A549 (cell line): ENCODE measurements around the gene THBS3. TPM values are rescaled to one million over a fixed set of nuclear protein-coding genes. Genes with fewer than 3 reads are reported as not detected.
"Not testable (repeated sequence)": the region's sequence is repeated elsewhere in the genome, so short reads cannot be mapped to it uniquely, and the experiment has no call there.

Source experiments
- ATAC-seq, 2 experiments: fragments of 200-7000 bp in 1 of 2; fragments of >200 bp in 1 of 2; cut with Nextera tagmentation in 1 of 2; cut with Tn5 transposase in 1 of 2; 3 replicates each; pipeline versions ENCODE4 v1.8.0 to v1.9.1; 2018 to 2020; ENCODE audit warnings: mild to moderate bottlenecking in 1 of 2, moderate library complexity in 1 of 2
- CTCF ChIA-PET: fragments of 300-600 bp; sonication (Branson Sonifier 250); formaldehyde crosslinking; extraction: SDS; loops from one replicate; lab custom pipeline; 2021; ENCODE audit warnings: antibody characterized with exemption, inconsistent platforms; lab: Yijun Ruan, JAX
- POLR2A ChIA-PET: fragments of 350-600 bp; formaldehyde crosslinking; extraction: SDS; loops from one replicate; lab custom pipeline; 2021; ENCODE audit warnings: antibody characterized with exemption, inconsistent platforms; lab: Yijun Ruan, JAX
- DNase-seq, 2 experiments: peaks; one replicate each; pipeline versions ENCODE4 v3.0.0 to v3.0.0-alpha.2; 2011 to 2016; ENCODE audit warnings: low read depth in 1 of 2, low spot score in 1 of 2
- FAIRE-seq: peaks from 2 replicates; lab custom pipeline; 2011; peaks lifted over from hg19 to GRCh38; lab: Jason Lieb, UNC
- H3K27ac ChIP-seq, 2 experiments: fragments of >200 bp; sonication (Bioruptor Twin); formaldehyde crosslinking; 3 replicates each; pipeline ENCODE4 v1.5.1; 2016 to 2017
- H3K4me1 ChIP-seq: fragments of >200 bp; sonication (Bioruptor Twin); formaldehyde crosslinking; 3 replicates; pipeline ENCODE4 v1.6.1; 2016
- H3K4me2 ChIP-seq: fragments of >200 bp; sonication (Bioruptor Twin); formaldehyde crosslinking; 3 replicates; pipeline ENCODE4 v1.6.1; 2016
- H3K4me3 ChIP-seq: fragments of >200 bp; sonication (Bioruptor Twin); formaldehyde crosslinking; 3 replicates; pipeline ENCODE4 v1.5.1; 2016
- H3K9me3 ChIP-seq: fragments of >200 bp; sonication (Bioruptor Twin); formaldehyde crosslinking; 3 replicates; pipeline ENCODE4 v1.6.1; 2016
- CEBPB ChIP-seq, 2 experiments: fragments of >200 bp in 1 of 2; sonication (Bioruptor Twin) in 1 of 2; formaldehyde crosslinking in 1 of 2; IDR thresholded peaks; 2 replicates each; pipeline ENCODE4 v1.6.1; 2012 to 2016
- EHF ChIP-seq: fragments of 250-450 bp; sonication (Bioruptor Pico); IDR thresholded peaks from 2 replicates; pipeline ENCODE4 v1.5.0; 2020; ENCODE audit warnings: mild to moderate bottlenecking
- GATA3 ChIP-seq: IDR thresholded peaks from 2 replicates; pipeline ENCODE4 v1.6.1; 2012; ENCODE audit warnings: borderline replicate concordance
- HEYL ChIP-seq: fragments of 250-450 bp; sonication (Bioruptor Pico); IDR thresholded peaks from 2 replicates; pipeline ENCODE4 v1.8.0; 2021; ENCODE audit warnings: mild to moderate bottlenecking, moderate library complexity
- HOXB13 ChIP-seq: fragments of 250-450 bp; sonication (Bioruptor Pico); IDR thresholded peaks from 2 replicates; pipeline ENCODE4 v1.5.0; 2020; ENCODE audit warnings: low read depth, mild to moderate bottlenecking, moderate library complexity
- HOXB5 ChIP-seq: fragments of 250-450 bp; sonication (Bioruptor Pico); IDR thresholded peaks from 2 replicates; pipeline ENCODE4 v1.5.0; 2020; ENCODE audit warnings: mild to moderate bottlenecking, moderate library complexity
- MAFK ChIP-seq: fragments of 450-650 bp; IDR thresholded peaks from 2 replicates; pipeline ENCODE4 v1.6.1; 2014; ENCODE audit not compliant: partially characterized antibody
- MAZ ChIP-seq: fragments of 150-350 bp; IDR thresholded peaks from 2 replicates; pipeline ENCODE4 v1.6.1; 2014; ENCODE audit warnings: antibody characterized with exemption, low read depth, low read length, borderline replicate concordance
- MYC ChIP-seq: IDR thresholded peaks from 2 replicates; pipeline ENCODE4 v1.6.1; 2012; ENCODE audit warnings: mild to moderate bottlenecking, inconsistent platforms, low read length, improper control_type of control experiment, borderline replicate concordance
- NPAS2 ChIP-seq: fragments of 250-450 bp; sonication (Bioruptor Pico); IDR thresholded peaks from 2 replicates; pipeline ENCODE4 v1.8.0; 2022; ENCODE audit warnings: mild to moderate bottlenecking, moderate library complexity, borderline replicate concordance
- NR3C1 ChIP-seq: fragments of >200 bp; sonication (Bioruptor Twin); formaldehyde crosslinking; IDR thresholded peaks from 3 replicates; pipeline ENCODE4 v1.6.1; 2017
- RFX5 ChIP-seq: fragments of 450-650 bp; IDR thresholded peaks from 2 replicates; pipeline ENCODE4 v1.7.1; 2014; ENCODE audit warnings: antibody characterized with exemption, mild to moderate bottlenecking, moderate library complexity
- ZC3H11A ChIP-seq: fragments of 450-650 bp; IDR thresholded peaks from 2 replicates; pipeline ENCODE4 v1.6.1; 2014; ENCODE audit warnings: antibody characterized with exemption, mild to moderate bottlenecking
- ZFP36 ChIP-seq: fragments of 450-650 bp; IDR thresholded peaks from 2 replicates; pipeline ENCODE4 v1.6.1; 2014; ENCODE audit warnings: borderline replicate concordance; ENCODE audit not compliant: partially characterized antibody
- ZSCAN20 ChIP-seq: fragments of 250-450 bp; sonication (Bioruptor Pico); IDR thresholded peaks from 2 replicates; pipeline ENCODE4 v1.8.0; 2022; ENCODE audit warnings: mild to moderate bottlenecking, moderate library complexity
- WGBS: methylation state at CpG from one replicate; pipeline ENCODE4 v1.1.6; 2017; ENCODE audit errors: missing lambda C conversion rate; 5-methylcytosine and 5-hydroxymethylcytosine counted together
- polyA plus RNA-seq, 4 experiments: library from polyadenylated mRNA; depleted of rRNA in 3 of 4; stranded (reverse); fragments of >200 nt; fragmentation: RNase III in 1 of 4; extraction: RNeasy Plus Mini Kit Qiagen cat#74134 plus additional on column Dnase treatment in 1 of 4; gene quantifications; 2 replicates in 3 of 4; 3 replicates in 1 of 4; pipeline ENCODE4 v1.2.3, GENCODE V29; 2011 to 2017
- small RNA-seq, 6 experiments: library from RNA; depleted of rRNA; stranded (forward); fragments of <200 nt; gene quantifications; one replicate each; pipeline ENCODE3, GENCODE V24; 2012
- TF ChIP-seq, protein P1 (sequence below): fragments of >200 bp; sonication (Bioruptor Twin); formaldehyde crosslinking; IDR thresholded peaks from 2 replicates; pipeline ENCODE4 v1.6.1; 2016
- TF ChIP-seq, protein P2 (sequence below): IDR thresholded peaks from 2 replicates; pipeline ENCODE4 v1.6.1; 2012
- TF ChIP-seq, protein P3 (sequence below): fragments of 150-350 bp; IDR thresholded peaks from 2 replicates; pipeline ENCODE4 v1.6.1; 2014; ENCODE audit warnings: low read depth, mild to moderate bottlenecking, low read length

The THBS3 gene
- polyA plus RNA-seq, 2 of the 4 experiments (the other 2 are of a cell fraction), result 12.1 to 13.8 TPM

DNA sequence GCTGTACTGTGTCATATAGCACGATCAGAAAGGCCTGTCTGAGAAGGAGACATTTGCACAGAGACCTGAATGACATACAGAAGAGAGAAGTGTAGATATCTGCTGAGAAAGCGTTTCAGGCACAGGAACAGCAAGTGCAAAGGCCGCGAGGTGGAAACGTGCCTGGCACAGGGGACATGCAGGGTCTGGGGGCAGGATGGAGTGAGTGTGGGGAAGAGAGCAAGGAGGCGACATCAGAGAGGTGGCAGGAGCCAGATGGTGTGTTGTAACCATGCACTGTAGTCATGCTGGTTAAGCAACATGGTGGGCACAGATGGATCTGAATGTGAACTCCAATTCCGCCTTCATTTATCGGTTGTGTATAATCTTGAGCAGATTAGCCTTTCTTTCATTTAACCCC is 47.6 kb downstream of the THBS3 start:
- FAIRE-seq (no peak), ATAC-seq (no peak; a peak in 1 of 6 replicates), DNase-seq (no peak)
- H3K4me2 ChIP-seq, result no peak overlapping the region
- no peaks in the 10 kb centered on the region for H3K9me3 ChIP-seq
- no peak overlapping the region for H3K4me3 ChIP-seq
- 73% methylated on average over 8 of the region's 8 CpGs for WGBS
- H3K27ac ChIP-seq, result no peak overlapping the region
- H3K4me1 ChIP-seq, result no peaks in the 10 kb centered on the region
- POLR2A ChIA-PET, result no interaction called here
- CTCF ChIA-PET, result interaction anchor here (0.7 to 10.0 kb wide), 4 partner anchors 8 to 75 kb away, joined by 3 to 75 read pairs (median 5); no protein-coding TSS in a partner anchor
- no peak for TF ChIP-seq MYC
- no peak for TF ChIP-seq ZSCAN20
- TF ChIP-seq NPAS2 (CRISPR knock-in tag), result no peak
- TF ChIP-seq EHF (CRISPR knock-in tag), result no peak
- no peak for TF ChIP-seq HEYL (CRISPR knock-in tag)
- TF ChIP-seq NR3C1, result no peak
- no peak for TF ChIP-seq ZFP36
- TF ChIP-seq, all 56 proteins: peak for 0

DNA sequence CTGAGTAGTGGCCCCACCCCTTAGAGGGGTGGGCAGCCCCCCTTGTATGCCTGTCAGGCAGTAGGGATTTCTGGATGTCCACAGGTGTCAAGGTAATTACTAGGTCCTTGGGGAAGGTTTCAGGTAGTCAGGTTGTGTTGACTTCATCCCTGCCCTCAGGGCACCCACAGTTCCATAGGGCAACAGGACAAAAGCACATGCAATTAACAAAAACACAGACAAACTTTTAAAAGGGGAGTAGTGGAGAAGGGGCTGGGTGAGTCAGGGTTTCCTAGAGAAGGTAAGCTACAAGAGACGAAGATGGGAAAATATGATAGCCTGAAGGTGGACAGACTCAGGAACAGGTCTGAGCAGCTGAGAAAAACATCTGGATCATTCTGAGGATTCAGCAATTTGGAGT is 48.7 kb downstream of the THBS3 start:
- 38% methylated on average over 1 of the region's 1 CpG for WGBS
- CTCF ChIA-PET, result interaction anchor here (1.0 to 10.0 kb wide), 3 partner anchors 9 to 74 kb away, joined by 3 to 75 read pairs (median 5); no protein-coding TSS in a partner anchor

DNA sequence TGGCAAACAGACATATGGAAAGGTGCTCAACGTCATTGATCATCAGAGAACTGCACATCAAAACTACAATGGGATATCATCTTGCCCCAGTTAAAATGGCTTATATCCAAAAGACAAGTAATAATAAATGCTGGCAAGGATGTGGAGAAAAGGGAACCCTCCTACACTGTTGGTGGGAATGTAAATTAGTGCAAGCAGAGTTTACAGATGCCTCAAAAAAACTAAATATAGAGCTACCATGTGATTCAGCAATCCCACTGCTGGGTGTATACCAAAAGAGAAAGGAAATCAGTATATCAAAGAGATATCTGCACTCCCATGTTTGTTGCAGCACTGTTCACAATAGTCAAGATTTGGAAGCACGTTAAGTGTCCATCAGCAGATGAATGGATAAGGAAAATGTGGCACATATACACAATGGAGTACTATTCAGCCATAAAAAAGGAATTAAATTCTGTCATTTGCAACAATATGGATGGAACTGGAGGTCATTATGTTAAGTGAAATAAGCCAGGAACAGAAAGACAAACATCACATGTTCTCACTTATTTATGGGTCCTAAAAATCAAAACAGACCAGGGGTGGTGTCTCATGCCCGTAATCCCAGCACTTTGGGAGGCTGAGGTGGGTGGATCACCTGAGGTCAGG is 51.6 kb downstream of the THBS3 start:
- CTCF ChIA-PET, result interaction anchor here (0.9 to 10.0 kb wide), 7 partner anchors 10 to 65 kb away, joined by 3 to 75 read pairs (median 6); partner anchors contain the start of gene KRTCAP2
- FAIRE-seq, POLR2A ChIA-PET: not testable (repeated sequence)

More for the DNA sequence above, 48.7 kb downstream of the THBS3 start:
- DNase-seq (no peak), FAIRE-seq (no peak), ATAC-seq (no peak)
- Histone ChIP-seq H3K4me2 (no peak overlapping the region), H3K27ac (no peak overlapping the region), H3K9me3 (no peaks in the 10 kb centered on the region), H3K4me1 (no peaks in the 10 kb centered on the region), H3K4me3 (no peak overlapping the region)
- no peak for TF ChIP-seq ZC3H11A
- TF ChIP-seq RFX5, result no peak
- TF ChIP-seq NR3C1, result no peak
- TF ChIP-seq MAFK, result no peak
- TF ChIP-seq, protein P1, sequence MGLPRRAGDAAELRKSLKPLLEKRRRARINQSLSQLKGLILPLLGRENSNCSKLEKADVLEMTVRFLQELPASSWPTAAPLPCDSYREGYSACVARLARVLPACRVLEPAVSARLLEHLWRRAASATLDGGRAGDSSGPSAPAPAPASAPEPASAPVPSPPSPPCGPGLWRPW, result no peak
- TF ChIP-seq, protein P2, sequence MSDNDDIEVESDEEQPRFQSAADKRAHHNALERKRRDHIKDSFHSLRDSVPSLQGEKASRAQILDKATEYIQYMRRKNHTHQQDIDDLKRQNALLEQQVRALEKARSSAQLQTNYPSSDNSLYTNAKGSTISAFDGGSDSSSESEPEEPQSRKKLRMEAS, result no peak
- TF ChIP-seq GATA3, result no peak
- TF ChIP-seq CEBPB (IDR thresholded peaks at IDR 0.05), result no peak
- TF ChIP-seq MAZ, result no peak
- TF ChIP-seq HOXB5 (CRISPR knock-in tag), result no peak
- TF ChIP-seq HOXB13 (CRISPR knock-in tag), result no peak
- TF ChIP-seq, protein P3, sequence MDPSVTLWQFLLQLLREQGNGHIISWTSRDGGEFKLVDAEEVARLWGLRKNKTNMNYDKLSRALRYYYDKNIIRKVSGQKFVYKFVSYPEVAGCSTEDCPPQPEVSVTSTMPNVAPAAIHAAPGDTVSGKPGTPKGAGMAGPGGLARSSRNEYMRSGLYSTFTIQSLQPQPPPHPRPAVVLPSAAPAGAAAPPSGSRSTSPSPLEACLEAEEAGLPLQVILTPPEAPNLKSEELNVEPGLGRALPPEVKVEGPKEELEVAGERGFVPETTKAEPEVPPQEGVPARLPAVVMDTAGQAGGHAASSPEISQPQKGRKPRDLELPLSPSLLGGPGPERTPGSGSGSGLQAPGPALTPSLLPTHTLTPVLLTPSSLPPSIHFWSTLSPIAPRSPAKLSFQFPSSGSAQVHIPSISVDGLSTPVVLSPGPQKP, result no peak
- POLR2A ChIA-PET, result no interaction called here

More for the DNA sequence above, 51.6 kb downstream of the THBS3 start:
- not testable (repeated sequence) for DNase-seq, ATAC-seq, H3K27ac ChIP-seq, H3K4me2 ChIP-seq, H3K4me1 ChIP-seq, H3K9me3 ChIP-seq, H3K4me3 ChIP-seq
- 15% methylated on average over 3 of the region's 3 CpGs for WGBS

Small RNAs within 50 kb of the gene (small RNA-seq; reads per million reads assigned to genes)
- 0 reads per million in 6 experiments for gene HMGN2P18

Other genes with a start within 250 kb of the THBS3 start
- 24.6 and 25.8 TPM in 2 replicates for gene PYGO2, start 246.1 kb downstream of the THBS3 start, polyA plus RNA-seq (2011; rRNA removed)
- gene PYGO2, start 246.1 kb downstream of the THBS3 start, polyA plus RNA-seq (2017; fragmentation: RNase III; extraction: RNeasy Plus Mini Kit Qiagen cat#74134 plus additional on column Dnase treatment), result 15.7 to 18.9 TPM (median 18.3 TPM) in 3 replicates
- 174 and 203 TPM in 2 replicates for gene SHC1, start 237.2 kb downstream of the THBS3 start, polyA plus RNA-seq (2011; rRNA removed)
- gene SHC1, start 237.2 kb downstream of the THBS3 start, polyA plus RNA-seq (2017; fragmentation: RNase III; extraction: RNeasy Plus Mini Kit Qiagen cat#74134 plus additional on column Dnase treatment), result 117 to 124 TPM (median 118 TPM) in 3 replicates
- 725 and 787 TPM in 2 replicates for gene CKS1B, start 233.2 kb downstream of the THBS3 start, polyA plus RNA-seq (2011; rRNA removed)
- gene CKS1B, start 233.2 kb downstream of the THBS3 start, polyA plus RNA-seq (2017; fragmentation: RNase III; extraction: RNeasy Plus Mini Kit Qiagen cat#74134 plus additional on column Dnase treatment), result 345 to 366 TPM (median 356 TPM) in 3 replicates
- 43.5 and 57.1 TPM in 2 replicates for gene FLAD1, start 224.6 kb downstream of the THBS3 start, polyA plus RNA-seq (2011; rRNA removed)
- gene FLAD1, start 224.6 kb downstream of the THBS3 start, polyA plus RNA-seq (2017; fragmentation: RNase III; extraction: RNeasy Plus Mini Kit Qiagen cat#74134 plus additional on column Dnase treatment), result 34.1 to 38.2 TPM (median 36.0 TPM) in 3 replicates
- gene LENEP, start 214.3 kb downstream of the THBS3 start, polyA plus RNA-seq (2011; rRNA removed), result 0.32 TPM in 1 of 2 replicates, not detected in the other
- not detected in 3 replicates for gene LENEP, start 214.3 kb downstream of the THBS3 start, polyA plus RNA-seq (2017; fragmentation: RNase III; extraction: RNeasy Plus Mini Kit Qiagen cat#74134 plus additional on column Dnase treatment)
- gene ZBTB7B, start 205.1 kb downstream of the THBS3 start, polyA plus RNA-seq (2011; rRNA removed), result 20.5 and 20.8 TPM in 2 replicates
- gene ZBTB7B, start 205.1 kb downstream of the THBS3 start, polyA plus RNA-seq (2017; fragmentation: RNase III; extraction: RNeasy Plus Mini Kit Qiagen cat#74134 plus additional on column Dnase treatment), result 24.7 to 30.7 TPM (median 29.0 TPM) in 3 replicates
- 1.0 and 1.5 TPM in 2 replicates for gene DCST2, start 174.1 kb downstream of the THBS3 start, polyA plus RNA-seq (2011; rRNA removed)
- 0.23 to 0.46 TPM (median 0.43 TPM) in 3 replicates for gene DCST2, start 174.1 kb downstream of the THBS3 start, polyA plus RNA-seq (2017; fragmentation: RNase III; extraction: RNeasy Plus Mini Kit Qiagen cat#74134 plus additional on column Dnase treatment)
- gene DCST1, start 174.1 kb downstream of the THBS3 start, polyA plus RNA-seq (2011; rRNA removed), result 0.06 TPM in 1 of 2 replicates, not detected in the other
- not detected in 3 replicates for gene DCST1, start 174.1 kb downstream of the THBS3 start, polyA plus RNA-seq (2017; fragmentation: RNase III; extraction: RNeasy Plus Mini Kit Qiagen cat#74134 plus additional on column Dnase treatment)
- 25.6 and 33.6 TPM in 2 replicates for gene ADAM15, start 156.6 kb downstream of the THBS3 start, polyA plus RNA-seq (2011; rRNA removed)
- gene ADAM15, start 156.6 kb downstream of the THBS3 start, polyA plus RNA-seq (2017; fragmentation: RNase III; extraction: RNeasy Plus Mini Kit Qiagen cat#74134 plus additional on column Dnase treatment), result 33.0 to 35.2 TPM (median 34.2 TPM) in 3 replicates
- gene EFNA4, start 144.2 kb downstream of the THBS3 start, polyA plus RNA-seq (2011; rRNA removed), result 3.1 and 4.9 TPM in 2 replicates
- gene EFNA4, start 144.2 kb downstream of the THBS3 start, polyA plus RNA-seq (2017; fragmentation: RNase III; extraction: RNeasy Plus Mini Kit Qiagen cat#74134 plus additional on column Dnase treatment), result 6.1 to 8.7 TPM (median 7.5 TPM) in 3 replicates
- gene EFNA3, start 129.1 kb downstream of the THBS3 start, polyA plus RNA-seq (2011; rRNA removed), result 1.9 and 2.6 TPM in 2 replicates
- gene EFNA3, start 129.1 kb downstream of the THBS3 start, polyA plus RNA-seq (2017; fragmentation: RNase III; extraction: RNeasy Plus Mini Kit Qiagen cat#74134 plus additional on column Dnase treatment), result 2.0 to 3.2 TPM (median 2.7 TPM) in 3 replicates
- gene EFNA1, start 80.0 kb downstream of the THBS3 start, polyA plus RNA-seq (2011; rRNA removed), result 38.9 and 64.6 TPM in 2 replicates
- gene EFNA1, start 80.0 kb downstream of the THBS3 start, polyA plus RNA-seq (2017; fragmentation: RNase III; extraction: RNeasy Plus Mini Kit Qiagen cat#74134 plus additional on column Dnase treatment), result 19.1 to 25.4 TPM (median 25.1 TPM) in 3 replicates
- gene SLC50A1, start 72.0 kb downstream of the THBS3 start, polyA plus RNA-seq (2011; rRNA removed), result 39.3 and 39.4 TPM in 2 replicates
- gene SLC50A1, start 72.0 kb downstream of the THBS3 start, polyA plus RNA-seq (2017; fragmentation: RNase III; extraction: RNeasy Plus Mini Kit Qiagen cat#74134 plus additional on column Dnase treatment), result 28.2 to 30.7 TPM (median 28.9 TPM) in 3 replicates
- gene DPM3, start 67.4 kb downstream of the THBS3 start, polyA plus RNA-seq (2011; rRNA removed), result 22.8 and 33.7 TPM in 2 replicates
- 67.5 to 83.0 TPM (median 80.3 TPM) in 3 replicates for gene DPM3, start 67.4 kb downstream of the THBS3 start, polyA plus RNA-seq (2017; fragmentation: RNase III; extraction: RNeasy Plus Mini Kit Qiagen cat#74134 plus additional on column Dnase treatment)
- 154 and 227 TPM in 2 replicates for gene KRTCAP2, start 34.6 kb downstream of the THBS3 start, polyA plus RNA-seq (2011; rRNA removed)
- 216 to 218 TPM (median 217 TPM) in 3 replicates for gene KRTCAP2, start 34.6 kb downstream of the THBS3 start, polyA plus RNA-seq (2017; fragmentation: RNase III; extraction: RNeasy Plus Mini Kit Qiagen cat#74134 plus additional on column Dnase treatment)
- 1.1 and 1.5 TPM in 2 replicates for gene TRIM46, start 34.0 kb downstream of the THBS3 start, polyA plus RNA-seq (2011; rRNA removed)
- gene TRIM46, start 34.0 kb downstream of the THBS3 start, polyA plus RNA-seq (2017; fragmentation: RNase III; extraction: RNeasy Plus Mini Kit Qiagen cat#74134 plus additional on column Dnase treatment), result 1.7 to 2.8 TPM (median 2.7 TPM) in 3 replicates
- 53.4 and 73.9 TPM in 2 replicates for gene MTX1, start 798 bp upstream of the THBS3 start, polyA plus RNA-seq (2011; rRNA removed)
- gene MTX1, start 798 bp upstream of the THBS3 start, polyA plus RNA-seq (2017; fragmentation: RNase III; extraction: RNeasy Plus Mini Kit Qiagen cat#74134 plus additional on column Dnase treatment), result 64.5 to 67.2 TPM (median 67.1 TPM) in 3 replicates
- gene ENTREP3, start 47.6 kb upstream of the THBS3 start, polyA plus RNA-seq (2011; rRNA removed), result 8.4 and 10.7 TPM in 2 replicates
- gene ENTREP3, start 47.6 kb upstream of the THBS3 start, polyA plus RNA-seq (2017; fragmentation: RNase III; extraction: RNeasy Plus Mini Kit Qiagen cat#74134 plus additional on column Dnase treatment), result 22.4 to 29.5 TPM (median 27.3 TPM) in 3 replicates
- 135 and 147 TPM in 2 replicates for gene SCAMP3, start 54.5 kb upstream of the THBS3 start, polyA plus RNA-seq (2011; rRNA removed)
- 73.1 to 78.1 TPM (median 75.9 TPM) in 3 replicates for gene SCAMP3, start 54.5 kb upstream of the THBS3 start, polyA plus RNA-seq (2017; fragmentation: RNase III; extraction: RNeasy Plus Mini Kit Qiagen cat#74134 plus additional on column Dnase treatment)
- gene CLK2, start 65.6 kb upstream of the THBS3 start, polyA plus RNA-seq (2011; rRNA removed), result 45.7 and 51.0 TPM in 2 replicates
- gene CLK2, start 65.6 kb upstream of the THBS3 start, polyA plus RNA-seq (2017; fragmentation: RNase III; extraction: RNeasy Plus Mini Kit Qiagen cat#74134 plus additional on column Dnase treatment), result 32.4 to 37.9 TPM (median 37.5 TPM) in 3 replicates
- gene HCN3, start 69.6 kb upstream of the THBS3 start, polyA plus RNA-seq (2011; rRNA removed), result 4.1 and 7.3 TPM in 2 replicates
- gene HCN3, start 69.6 kb upstream of the THBS3 start, polyA plus RNA-seq (2017; fragmentation: RNase III; extraction: RNeasy Plus Mini Kit Qiagen cat#74134 plus additional on column Dnase treatment), result 5.3 to 8.1 TPM (median 7.6 TPM) in 3 replicates
- 0.03 TPM in 1 of 2 replicates, not detected in the other for gene PKLR, start 93.5 kb upstream of the THBS3 start, polyA plus RNA-seq (2011; rRNA removed)
- 0.03 TPM in 1 of 3 replicates, not detected in the others for gene PKLR, start 93.5 kb upstream of the THBS3 start, polyA plus RNA-seq (2017; fragmentation: RNase III; extraction: RNeasy Plus Mini Kit Qiagen cat#74134 plus additional on column Dnase treatment)
- 143 and 148 TPM in 2 replicates for gene FDPS, start 101.0 kb upstream of the THBS3 start, polyA plus RNA-seq (2011; rRNA removed)
- gene FDPS, start 101.0 kb upstream of the THBS3 start, polyA plus RNA-seq (2017; fragmentation: RNase III; extraction: RNeasy Plus Mini Kit Qiagen cat#74134 plus additional on column Dnase treatment), result 176 to 228 TPM (median 205 TPM) in 3 replicates
- 27.8 and 29.1 TPM in 2 replicates for gene RUSC1, start 113.0 kb upstream of the THBS3 start, polyA plus RNA-seq (2011; rRNA removed)
- gene RUSC1, start 113.0 kb upstream of the THBS3 start, polyA plus RNA-seq (2017; fragmentation: RNase III; extraction: RNeasy Plus Mini Kit Qiagen cat#74134 plus additional on column Dnase treatment), result 27.5 to 32.2 TPM (median 30.9 TPM) in 3 replicates